H1 (cell line): ENCODE data around the gene DUSP9. TPM values are rescaled to one million over a fixed set of nuclear protein-coding genes. Genes with fewer than 3 reads are reported as not detected.

Experiments
- ATF2 ChIP-seq: IDR thresholded peaks from 2 replicates; pipeline ENCODE4 v1.6.1; 2012; ENCODE audit warnings: low read length, inconsistent platforms
- SP2 ChIP-seq: IDR thresholded peaks from 2 replicates; pipeline ENCODE4 v1.6.1; 2012; ENCODE audit warnings: mild to moderate bottlenecking, low read length, inconsistent platforms
- polyA plus RNA-seq, 7 experiments: library from polyadenylated mRNA; depleted of rRNA in 3 of 7; stranded (reverse) in 5 of 7; unstranded in 2 of 7; fragments of >200 nt in 5 of 7; fragments of 200-250 nt in 2 of 7; gene quantifications; 1 replicate in 5 of 7; 2 replicates in 1 of 7; 4 replicates in 1 of 7; pipeline versions ENCODE4 v1.2.1 to v1.2.3, GENCODE V29; 2011 to 2013; ENCODE audit warnings: missing spikeins in 2 of 7, mixed read lengths in 2 of 7
- total RNA-seq: library from RNA; stranded (reverse); fragmentation: NEBNext Ultra II Directional; extraction: Animal tissue kit (Norgen Biotek cat#: 25700); gene quantifications from 2 replicates; pipeline ENCODE4 v1.2.1, GENCODE V29; 2021

Gene DUSP9
- total and polyA plus RNA-seq, 2 of the 8 experiments (the other 6 are each of a cell fraction or from before 2014, with no cell fraction given): 0.80 to 1.1 TPM

DNA sequence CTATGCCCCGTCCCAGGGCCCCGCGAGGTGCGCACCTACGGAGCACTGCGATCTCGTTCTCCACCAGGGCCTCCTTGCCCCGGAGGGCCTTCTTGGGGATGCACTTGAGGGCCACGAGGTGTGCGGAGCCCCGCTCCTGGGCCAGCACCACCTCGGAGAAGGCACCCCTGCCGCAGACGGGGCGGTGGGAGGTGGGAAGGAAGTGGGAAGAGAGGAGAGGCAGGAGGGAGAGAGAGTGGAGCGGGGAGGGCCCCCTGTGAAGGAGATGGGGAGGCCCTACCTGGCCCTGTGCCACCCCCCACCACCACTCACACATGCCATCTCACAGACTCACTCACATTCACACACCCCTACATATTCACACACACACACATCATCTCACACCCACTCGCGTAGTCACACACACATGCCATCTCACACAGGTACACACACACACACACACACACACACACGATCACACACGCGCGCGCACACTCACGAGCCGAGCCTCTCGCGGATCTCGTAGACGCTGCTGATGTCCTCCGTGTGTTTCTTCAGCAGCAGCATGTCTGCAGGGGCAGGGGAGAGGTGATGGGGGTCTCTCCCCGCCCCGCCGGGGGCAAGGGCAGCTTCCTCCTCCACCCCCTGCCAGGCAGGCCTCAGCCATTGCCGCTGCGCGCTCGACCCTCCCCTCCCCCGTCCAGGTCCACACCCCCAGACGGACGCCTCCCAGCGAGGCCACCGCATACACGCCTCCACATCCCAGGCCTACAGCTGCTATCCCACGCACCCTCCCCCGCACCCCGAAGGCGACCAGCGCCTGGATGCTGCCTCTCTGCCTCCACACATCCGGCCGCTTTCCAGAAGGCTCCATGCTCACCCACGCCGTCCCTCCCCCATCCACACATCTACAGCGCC is 25.8 kb downstream of the DUSP9 start (continued):
- TF ChIP-seq ATF2 (no peak), SP2 (no peak)
